Activated effector memory CD4-positive, alpha-beta T cell treated with anti-CD3 and anti-CD28 coated beads, Interleukin-2, amount 50 U/mL, for 16 hours (primary cell): ENCODE data around the gene CD38.
"Not testable (repeated sequence)": the region's sequence is repeated elsewhere in the genome, so short reads cannot be mapped to it uniquely, and the experiment has no call there.

ENCODE experiments used
- DNase-seq: peaks from one replicate; pipeline ENCODE4 v3.0.0-alpha.2; 2020

CD38 gene

GRCh38 chr4:15802497-15802896, 24.4 kb downstream of the CD38 start:
- DNase-seq, result not testable (repeated sequence)

- no peak for DNase-seq
Measured at GRCh38 chr4:15805583-15806517, 27.7 kb downstream of the CD38 start.

- no peak for DNase-seq
Measured at GRCh38 chr4:15809058-15809457, 30.9 kb downstream of the CD38 start.

GRCh38 chr4:15809466-15809865, 31.3 kb downstream of the CD38 start:
- no peak for DNase-seq

GRCh38 chr4:15811703-15812337, 33.7 kb downstream of the CD38 start:
- DNase-seq, result no peak

- no peak for DNase-seq
Measured at GRCh38 chr4:15832523-15833451, 54.7 kb downstream of the CD38 start.

GRCh38 chr4:15833801-15834200, 55.7 kb downstream of the CD38 start:
- DNase-seq, result no peak

GRCh38 chr4:15836362-15836761, 58.2 kb downstream of the CD38 start:
- no peak for DNase-seq

- no peak for DNase-seq
Measured at GRCh38 chr4:15837591-15837990, 59.5 kb downstream of the CD38 start.

GRCh38 chr4:15841194-15841730, 63.1 kb downstream of the CD38 start:
- DNase-seq, result not testable (repeated sequence)

- no peak for DNase-seq
Measured at GRCh38 chr4:15847746-15848145, 69.6 kb downstream of the CD38 start.

GRCh38 chr4:15848191-15848842, 70.2 kb downstream of the CD38 start:
- no peak for DNase-seq

GRCh38 chr4:15851969-15852368, 73.8 kb downstream of the CD38 start:
- no peak for DNase-seq

- no peak for DNase-seq
Measured at GRCh38 chr4:15852524-15852923, 74.4 kb downstream of the CD38 start.

- no peak for DNase-seq
Measured at GRCh38 chr4:15853345-15853744, 75.2 kb downstream of the CD38 start.

GRCh38 chr4:15855804-15856475, 77.8 kb downstream of the CD38 start:
- DNase-seq, result no peak

GRCh38 chr4:15861198-15861597, 83.1 kb downstream of the CD38 start:
- DNase-seq, result not testable (repeated sequence)

- no peak for DNase-seq
Measured at GRCh38 chr4:15864651-15865566, 86.8 kb downstream of the CD38 start.

- no peak for DNase-seq
Measured at GRCh38 chr4:15868111-15868510, 90.0 kb downstream of the CD38 start.

GRCh38 chr4:15868826-15869413, 90.8 kb downstream of the CD38 start:
- no peak for DNase-seq
